ENCODE results near the gene AIF1L. TPM values are rescaled to one million over a fixed set of nuclear protein-coding genes. Genes with fewer than 3 reads are reported as not detected.

The AIF1L gene
- total RNA-seq, 2 experiments from 2014 or later = 0.85 to 1.4 TPM

DNA sequence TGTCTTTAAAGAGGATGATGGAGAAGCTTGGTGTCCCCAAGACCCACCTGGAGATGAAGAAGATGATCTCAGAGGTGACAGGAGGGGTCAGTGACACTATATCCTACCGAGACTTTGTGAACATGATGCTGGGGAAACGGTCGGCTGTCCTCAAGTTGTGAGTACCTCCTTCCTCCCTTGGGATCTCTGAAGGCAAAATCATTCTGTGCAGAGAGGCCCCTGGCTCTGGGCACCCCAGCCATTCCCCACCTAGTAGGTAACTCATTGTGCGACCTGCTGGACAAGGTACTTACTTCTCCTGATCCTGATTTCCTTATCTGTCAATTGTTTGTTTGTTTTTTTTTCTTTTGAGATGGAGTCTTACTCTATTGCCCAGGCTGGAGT lies 21.4 kb downstream of the AIF1L start:
- CTCF ChIA-PET = no interaction called here
- Mint-ChIP-seq H3K9me3 (no peaks in the 10 kb centered on the region), H3K4me1 (ENCODE audit: low read depth) (no peaks in the 10 kb centered on the region), H3K4me3 (no peak overlapping the region), H3K27ac (no peak overlapping the region), H3K27me3 (peaks cover 6% of the 10 kb centered on the region), H3K36me3 (no peaks in the 10 kb centered on the region)
- no peak for DNase-seq
- POLR2A ChIA-PET = no interaction called here
- intact Hi-C loops (cut with micrococcal nuclease) = no loop called here

DNA sequence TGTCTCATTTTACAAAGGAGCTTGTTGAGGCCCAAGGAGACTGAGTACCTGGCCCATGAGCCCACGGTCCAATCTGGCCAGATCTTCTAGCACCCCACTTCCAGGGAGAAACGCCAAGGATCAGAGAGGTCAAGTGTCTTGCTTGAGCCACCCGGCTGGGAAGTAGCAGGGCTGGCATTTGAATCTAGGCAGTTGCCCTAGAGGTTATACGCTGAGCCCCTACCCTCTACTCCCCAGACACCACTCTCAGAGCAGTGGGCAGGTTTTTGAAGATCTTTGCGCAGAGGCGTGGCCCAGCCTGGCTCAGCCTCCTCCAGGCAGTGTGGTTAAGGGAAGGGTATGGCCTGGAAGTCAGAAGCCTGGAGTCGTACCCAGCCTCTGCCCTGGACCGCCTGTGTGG lies 23.3 kb downstream of the AIF1L start:
- POLR2A ChIA-PET = no interaction called here
- Mint-ChIP-seq H3K4me3 (no peak overlapping the region), H3K27me3 (peaks cover 4% of the 10 kb centered on the region), H3K4me1 (ENCODE audit: low read depth) (peaks cover under 1% of the 10 kb centered on the region), H3K9me3 (no peaks in the 10 kb centered on the region), H3K36me3 (no peaks in the 10 kb centered on the region), H3K27ac (no peak overlapping the region)
- CTCF ChIA-PET = interaction anchor here (0.5 kb wide), 1 partner anchor 59 kb away, joined by 3 read pairs; no protein-coding TSS in a partner anchor
- no peak for DNase-seq
- intact Hi-C loops (cut with micrococcal nuclease) = no loop called here

DNA sequence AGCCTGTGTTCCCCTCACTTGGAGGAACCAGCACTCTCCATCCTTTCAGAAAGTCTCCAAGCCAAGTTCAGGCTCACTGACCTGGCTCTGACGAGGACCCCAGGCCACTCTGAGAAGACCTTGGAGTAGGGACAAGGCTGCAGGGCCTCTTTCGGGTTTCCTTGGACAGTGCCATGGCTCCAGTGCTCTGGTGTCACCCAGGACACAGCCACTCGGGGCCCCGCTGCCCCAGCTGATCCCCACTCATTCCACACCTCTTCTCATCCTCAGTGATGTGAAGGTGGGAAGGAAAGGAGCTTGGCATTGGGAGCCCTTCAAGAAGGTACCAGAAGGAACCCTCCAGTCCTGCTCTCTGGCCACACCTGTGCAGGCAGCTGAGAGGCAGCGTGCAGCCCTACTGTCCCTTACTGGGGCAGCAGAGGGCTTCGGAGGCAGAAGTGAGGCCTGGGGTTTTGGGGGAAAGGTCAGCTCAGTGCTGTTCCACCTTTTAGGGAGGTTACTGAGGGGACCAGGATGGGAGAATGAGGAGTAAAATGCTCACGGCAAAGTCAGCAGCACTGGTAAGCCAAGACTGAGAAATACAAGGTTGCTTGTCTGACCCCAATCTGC lies 24.4 kb downstream of the AIF1L start:
- Mint-ChIP-seq H3K27ac (no peak overlapping the region), H3K4me3 (no peak overlapping the region), H3K27me3 (peaks cover 4% of the 10 kb centered on the region), H3K36me3 (peaks cover 5% of the 10 kb centered on the region), H3K4me1 (ENCODE audit: low read depth) (peaks cover 7% of the 10 kb centered on the region), H3K9me3 (no peaks in the 10 kb centered on the region)
- CTCF ChIA-PET = no interaction called here
- intact Hi-C loops (cut with micrococcal nuclease) = loop anchor here (10.0 kb wide), 1 partner anchor 1554 kb away; the partner anchor contains the start of gene GTF3C4
- DNase-seq = no peak
- POLR2A ChIA-PET = no interaction called here

DNA sequence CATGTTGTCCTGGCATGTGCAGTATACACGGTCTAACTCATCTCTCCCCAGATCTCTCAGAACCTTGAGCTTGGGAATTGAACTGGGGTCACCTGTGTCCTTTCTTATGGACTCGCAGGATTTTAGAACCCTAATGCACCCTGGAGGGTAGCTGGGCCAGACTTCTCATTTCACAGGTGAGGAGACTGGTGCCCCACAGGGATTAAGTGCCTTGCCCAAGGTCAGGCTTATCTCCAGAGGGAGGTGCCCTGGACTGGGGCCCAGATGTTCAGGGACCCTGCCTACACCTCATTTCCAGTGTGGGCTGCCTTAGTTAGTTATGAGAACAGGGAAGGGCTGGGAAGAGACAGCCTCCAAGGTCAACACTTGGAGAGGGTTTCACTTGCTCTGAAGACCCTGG lies 25.0 kb downstream of the AIF1L start:
- Mint-ChIP-seq H3K27me3 (peaks cover 4% of the 10 kb centered on the region), H3K27ac (no peak overlapping the region), H3K36me3 (peaks cover 7% of the 10 kb centered on the region), H3K4me3 (no peak overlapping the region), H3K9me3 (no peaks in the 10 kb centered on the region), H3K4me1 (ENCODE audit: low read depth) (peaks cover 11% of the 10 kb centered on the region)
- no peak for DNase-seq
- ChIA-PET CTCF (no interaction called here), POLR2A (no interaction called here)
- intact Hi-C loops (cut with micrococcal nuclease) = loop anchor here (10.0 kb wide), 1 partner anchor 1553 kb away; the partner anchor contains the start of gene GTF3C4

DNA sequence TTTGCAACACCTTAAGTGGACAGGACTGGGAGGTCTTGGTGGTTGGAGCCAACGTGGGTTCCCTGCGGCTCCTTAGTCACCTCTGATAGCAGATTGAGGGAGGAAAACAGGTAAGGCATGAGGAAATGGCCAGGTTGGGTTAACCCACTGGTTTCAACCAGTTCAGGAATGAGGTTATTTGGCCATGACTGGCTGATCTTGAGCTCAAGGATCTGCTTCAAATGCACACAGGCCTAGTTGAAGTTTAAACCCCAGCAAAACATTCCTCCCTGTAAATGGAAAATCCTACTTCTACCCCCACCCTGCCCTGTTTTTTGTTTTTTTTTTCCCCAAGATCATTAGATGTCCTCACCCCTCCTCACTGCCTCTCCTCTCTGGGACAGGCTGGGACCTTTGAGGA lies 25.8 kb downstream of the AIF1L start:
- Mint-ChIP-seq H3K4me3 (no peak overlapping the region), H3K4me1 (ENCODE audit: low read depth) (peaks cover 16% of the 10 kb centered on the region), H3K36me3 (peaks cover 7% of the 10 kb centered on the region), H3K27me3 (peaks cover 2% of the 10 kb centered on the region), H3K9me3 (no peaks in the 10 kb centered on the region), H3K27ac (no peak overlapping the region)
- no peak for DNase-seq
- intact Hi-C loops (cut with micrococcal nuclease) = loop anchor here (10.0 kb wide), 1 partner anchor 1553 kb away; the partner anchor contains the start of gene GTF3C4
- ChIA-PET CTCF (interaction anchor here (1.4 kb wide), 1 partner anchor 228 kb away, joined by 4 read pairs; no protein-coding TSS in a partner anchor), POLR2A (no interaction called here)

DNA sequence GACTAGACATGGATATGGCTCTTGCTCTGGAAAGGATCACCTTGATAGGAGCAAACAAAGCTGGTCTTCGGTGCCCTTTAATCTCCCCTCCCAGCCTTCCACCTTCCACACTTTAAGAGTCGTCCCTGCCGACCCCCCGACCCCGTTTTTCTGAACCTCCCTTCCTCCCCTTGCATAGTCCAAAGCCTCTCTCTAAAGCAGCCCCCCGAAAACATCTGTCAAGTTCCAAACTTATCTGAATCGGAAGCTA lies 28.6 kb downstream of the AIF1L start:
- Mint-ChIP-seq H3K4me3 (peak overlapping the region; percentile 100), H3K27ac (peak overlapping the region; percentile 96), H3K9me3 (no peaks in the 10 kb centered on the region), H3K36me3 (peaks cover 28% of the 10 kb centered on the region), H3K27me3 (no peaks in the 10 kb centered on the region), H3K4me1 (ENCODE audit: low read depth) (peaks cover 28% of the 10 kb centered on the region)
- intact Hi-C loops (cut with micrococcal nuclease) = loop anchor here (5.0 to 10.0 kb wide), 3 partner anchors 147 to 1550 kb away; partner anchors contain the start of genes GTF3C4 and PRRC2B
- ChIA-PET POLR2A (interaction anchor here (0.8 to 1.5 kb wide), 14 partner anchors 8 to 314 kb away, joined by 3 to 9 read pairs (median 3); no protein-coding TSS in a partner anchor), CTCF (interaction anchor here (0.6 to 1.4 kb wide), 6 partner anchors 68 to 376 kb away, joined by 3 to 5 read pairs (median 4); no protein-coding TSS in a partner anchor)
- DNase-seq = no peak

DNA sequence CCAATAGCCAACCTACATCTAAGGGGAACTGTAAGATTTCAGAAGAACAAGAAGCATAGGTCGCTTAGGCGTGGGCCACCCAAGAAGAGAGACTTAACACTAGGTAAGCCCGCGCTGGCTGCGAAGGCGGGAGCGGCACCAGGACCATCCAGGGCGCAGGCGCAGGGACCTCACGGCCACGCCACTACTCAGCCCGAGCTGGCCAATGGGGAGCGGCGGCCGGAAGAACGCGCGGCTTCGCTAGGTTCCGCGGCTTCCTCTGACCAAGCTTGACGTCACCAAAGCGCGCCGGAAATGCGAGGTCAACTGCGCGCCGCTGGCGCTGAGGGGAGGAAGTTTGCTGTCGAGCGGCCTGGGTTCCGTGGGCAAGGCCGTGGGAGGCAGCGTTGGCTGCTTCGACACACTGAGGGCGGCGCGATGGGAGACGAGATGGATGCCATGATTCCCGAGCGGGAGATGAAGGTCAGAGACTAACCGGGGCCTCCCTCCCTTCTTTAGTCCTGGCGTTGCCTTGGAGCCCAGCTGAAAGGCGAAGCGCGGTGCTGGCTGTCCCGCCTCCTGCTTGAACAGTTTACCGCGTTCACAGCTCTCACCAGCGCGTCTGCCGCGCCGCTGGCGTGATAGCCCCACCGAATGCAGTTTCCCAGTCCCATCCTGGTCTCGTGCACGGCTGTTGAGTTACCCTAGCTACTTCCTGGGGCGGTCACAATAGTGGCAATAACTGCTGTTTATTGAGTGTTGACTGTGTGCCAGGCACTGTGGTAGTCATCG lies 29.1 kb downstream of the AIF1L start, which contains the start of gene NUP214:
Gene NUP214 (plus strand): TSS at position 299 of the 771 bp plus-strand sequence. CDS start 119 bp downstream, at position 418.
- intact Hi-C loops (cut with micrococcal nuclease) = loop anchor here (5.0 to 10.0 kb wide), 3 partner anchors 147 to 1549 kb away; partner anchors contain the start of genes GTF3C4 and PRRC2B
- H3K4me1 Mint-ChIP-seq (ENCODE audit: low read depth) = peaks cover 30% of the 10 kb centered on the region
- CTCF ChIA-PET = interaction anchor here (0.6 to 1.4 kb wide), 6 partner anchors 68 to 375 kb away, joined by 3 to 5 read pairs (median 4); no protein-coding TSS in a partner anchor
- peak; percentile 100 for DNase-seq
- peaks cover 31% of the 10 kb centered on the region for H3K36me3 Mint-ChIP-seq
- H3K27me3 Mint-ChIP-seq = no peaks in the 10 kb centered on the region
- peak within 1 kb of the TSS; percentile 96 for H3K27ac Mint-ChIP-seq
- peak within 1 kb of the TSS; percentile 100 for H3K4me3 Mint-ChIP-seq
- no peaks in the 10 kb centered on the region for H3K9me3 Mint-ChIP-seq
- POLR2A ChIA-PET = interaction anchor here (0.6 to 1.5 kb wide), 17 partner anchors 8 to 314 kb away, joined by 3 to 9 read pairs (median 3); no protein-coding TSS in a partner anchor

DNA sequence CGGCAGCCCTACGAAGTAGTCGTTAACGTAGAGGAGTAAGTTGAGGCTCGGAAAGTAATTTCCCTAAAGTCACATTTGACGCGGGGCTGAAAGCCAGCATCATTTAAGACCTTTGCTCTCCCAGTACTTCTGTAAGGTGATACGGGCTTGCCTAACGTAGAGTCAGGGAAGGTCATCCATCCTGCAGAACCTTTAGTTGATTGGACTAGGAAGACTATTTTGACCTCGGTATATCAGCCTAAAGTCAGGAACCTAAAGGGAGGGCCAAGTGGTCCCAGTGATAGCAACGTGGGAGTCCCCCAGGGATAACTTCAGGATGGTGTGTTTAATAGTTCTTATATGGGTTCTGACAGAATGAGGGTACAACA lies 29.7 kb downstream of the AIF1L start:
- Mint-ChIP-seq H3K27ac (peak overlapping the region; percentile 96), H3K27me3 (no peaks in the 10 kb centered on the region), H3K4me3 (peak overlapping the region; percentile 100), H3K9me3 (no peaks in the 10 kb centered on the region), H3K36me3 (peaks cover 36% of the 10 kb centered on the region), H3K4me1 (ENCODE audit: low read depth) (peaks cover 32% of the 10 kb centered on the region)
- ChIA-PET CTCF (interaction anchor here (1.1 to 1.3 kb wide), 4 partner anchors 69 to 375 kb away, joined by 3 to 5 read pairs (median 4); no protein-coding TSS in a partner anchor), POLR2A (interaction anchor here (0.7 to 1.5 kb wide), 7 partner anchors 9 to 211 kb away, joined by 3 to 5 read pairs (median 4); no protein-coding TSS in a partner anchor)
- intact Hi-C loops (cut with micrococcal nuclease) = loop anchor here (5.0 to 10.0 kb wide), 3 partner anchors 146 to 1549 kb away; partner anchors contain the start of genes GTF3C4 and PRRC2B
- no peak for DNase-seq

DNA sequence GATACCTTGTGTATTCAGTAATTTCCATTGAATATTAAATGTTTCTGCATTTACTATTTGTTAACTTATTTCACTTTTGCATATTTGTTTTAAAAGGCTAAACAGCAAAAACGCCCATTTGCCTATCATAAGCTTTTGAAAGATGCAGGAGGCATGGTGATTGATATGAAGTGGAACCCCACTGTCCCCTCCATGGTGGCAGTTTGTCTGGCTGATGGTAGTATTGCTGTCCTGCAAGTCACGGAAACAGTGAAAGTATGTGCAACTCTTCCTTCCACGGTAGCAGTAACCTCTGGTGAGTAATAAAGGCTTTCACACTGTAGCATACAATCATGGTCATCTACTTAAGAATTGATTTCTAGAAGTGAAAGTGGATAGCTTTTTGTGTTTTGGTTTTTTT lies 32.9 kb downstream of the AIF1L start:
- ChIA-PET POLR2A (interaction anchor here (0.6 kb wide), 1 partner anchor 1520 kb away, joined by 3 read pairs; no protein-coding TSS in a partner anchor), CTCF (no interaction called here)
- H3K27me3 Mint-ChIP-seq = no peaks in the 10 kb centered on the region
- H3K27ac Mint-ChIP-seq = peak overlapping the region; percentile 2
- no peaks in the 10 kb centered on the region for H3K9me3 Mint-ChIP-seq
- intact Hi-C loops (cut with micrococcal nuclease) = loop anchor here (5.0 to 10.0 kb wide), 3 partner anchors 143 to 1546 kb away; partner anchors contain the start of genes GTF3C4 and PRRC2B
- peaks cover 55% of the 10 kb centered on the region for H3K36me3 Mint-ChIP-seq
- H3K4me1 Mint-ChIP-seq (ENCODE audit: low read depth) = peaks cover 32% of the 10 kb centered on the region
- H3K4me3 Mint-ChIP-seq = no peak overlapping the region
- no peak for DNase-seq

DNA sequence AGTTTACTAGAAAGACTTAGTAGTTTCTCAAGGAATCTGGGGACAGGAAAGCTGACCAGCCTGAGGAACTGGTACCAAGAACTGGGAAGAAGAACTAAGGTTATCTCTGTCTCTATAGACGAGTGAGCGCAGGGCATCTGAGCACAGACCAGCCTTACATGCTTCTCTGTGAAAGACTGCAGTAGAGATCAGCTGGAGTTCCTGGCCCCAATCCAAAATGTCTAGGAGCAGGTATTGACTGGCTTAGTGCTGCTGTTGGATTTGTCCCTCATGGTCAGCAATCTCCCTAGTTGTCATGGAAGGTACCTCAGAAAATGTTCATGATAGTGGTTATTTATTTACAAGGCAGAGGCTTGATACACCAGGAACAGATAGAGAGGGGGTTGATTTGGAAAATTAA lies 42.3 kb downstream of the AIF1L start:
- H3K27ac Mint-ChIP-seq = no peak overlapping the region
- DNase-seq = no peak
- no peak overlapping the region for H3K4me3 Mint-ChIP-seq
- H3K27me3 Mint-ChIP-seq = no peaks in the 10 kb centered on the region
- ChIA-PET POLR2A (interaction anchor here (1.7 kb wide), 1 partner anchor 13 kb away, joined by 3 read pairs; the partner anchor contains the start of gene NUP214), CTCF (no interaction called here)
- H3K4me1 Mint-ChIP-seq (ENCODE audit: low read depth) = no peaks in the 10 kb centered on the region
- H3K36me3 Mint-ChIP-seq = peaks cover 51% of the 10 kb centered on the region
- intact Hi-C loops (cut with micrococcal nuclease) = no loop called here
- no peaks in the 10 kb centered on the region for H3K9me3 Mint-ChIP-seq

DNA sequence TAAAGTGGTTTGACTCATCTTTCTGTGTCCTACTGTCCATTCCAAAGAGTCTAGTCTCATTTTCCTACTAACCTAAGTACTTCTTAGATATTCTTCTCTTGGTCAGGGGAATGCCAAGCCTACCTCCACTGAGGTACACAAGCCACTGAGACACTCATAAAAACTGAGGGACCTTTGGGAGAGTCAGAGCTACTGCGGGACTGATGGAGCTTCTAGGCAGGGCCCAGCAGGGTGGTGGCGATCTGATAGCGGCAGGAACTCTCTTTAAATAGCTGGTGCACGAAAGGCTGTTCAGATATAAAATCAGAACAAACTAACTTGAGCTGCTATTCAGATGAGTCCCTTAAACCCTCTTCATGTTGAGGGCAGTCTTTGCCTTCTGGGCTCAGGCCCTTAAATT lies 43.8 kb downstream of the AIF1L start:
- H3K36me3 Mint-ChIP-seq = peaks cover 55% of the 10 kb centered on the region
- no peaks in the 10 kb centered on the region for H3K9me3 Mint-ChIP-seq
- ChIA-PET CTCF (no interaction called here), POLR2A (interaction anchor here (1.7 kb wide), 1 partner anchor 15 kb away, joined by 3 read pairs; the partner anchor contains the start of gene NUP214)
- H3K4me3 Mint-ChIP-seq = no peak overlapping the region
- intact Hi-C loops (cut with micrococcal nuclease) = no loop called here
- H3K27ac Mint-ChIP-seq = no peak overlapping the region
- no peaks in the 10 kb centered on the region for H3K4me1 Mint-ChIP-seq (ENCODE audit: low read depth)
- no peaks in the 10 kb centered on the region for H3K27me3 Mint-ChIP-seq
- no peak for DNase-seq

DNA sequence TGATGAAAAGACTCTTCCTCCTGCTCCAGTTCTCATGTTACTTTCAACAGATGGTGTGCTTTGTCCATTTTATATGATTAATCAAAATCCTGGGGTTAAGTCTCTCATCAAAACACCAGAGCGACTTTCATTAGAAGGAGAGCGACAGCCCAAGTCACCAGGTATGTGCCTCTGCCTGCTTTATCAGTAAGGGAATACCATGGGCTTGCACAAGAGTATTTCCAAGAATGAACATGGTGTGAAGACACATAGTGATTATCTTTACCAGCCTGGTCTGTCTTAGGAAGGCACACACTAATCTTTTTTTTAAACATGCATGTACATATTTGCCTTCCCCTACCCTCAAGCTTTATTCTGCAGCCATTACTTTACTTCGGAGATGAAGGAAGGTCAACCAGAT lies 44.2 kb downstream of the AIF1L start:
- Mint-ChIP-seq H3K4me1 (ENCODE audit: low read depth) (no peaks in the 10 kb centered on the region), H3K36me3 (peaks cover 57% of the 10 kb centered on the region), H3K27me3 (no peaks in the 10 kb centered on the region), H3K27ac (no peak overlapping the region), H3K9me3 (no peaks in the 10 kb centered on the region), H3K4me3 (no peak overlapping the region)
- intact Hi-C loops (cut with micrococcal nuclease) = no loop called here
- no peak for DNase-seq
- POLR2A ChIA-PET = no interaction called here
- CTCF ChIA-PET = no interaction called here
